Measurements from ENCODE around the gene DENND1C.
"Not testable (repeated sequence)": the region's sequence is repeated elsewhere in the genome, so short reads cannot be mapped to it uniquely, and the experiment has no call there.

Gene DENND1C

GRCh38 chr19:6508028-6508771 lies 26.6 kb upstream of the DENND1C start:
- not testable (repeated sequence) for DNase-seq

- DNase-seq: no peak
These were observed 22.0 kb upstream of the DENND1C start for GRCh38 chr19:6503407-6504201.

GRCh38 chr19:6501740-6502648 lies 20.4 kb upstream of the DENND1C start, which contains the start of gene TUBB4A:
Gene TUBB4A, minus strand, starts transcription at chr19:6502309. Its CDS starts 97 bp downstream, at chr19:6502212.
- no peak for DNase-seq

- DNase-seq: no peak
These were observed 19.5 kb upstream of the DENND1C start for GRCh38 chr19:6500837-6501739.

- no peak for DNase-seq
These were observed 17.6 kb upstream of the DENND1C start for GRCh38 chr19:6499052-6499790.

GRCh38 chr19:6498294-6499036 lies 16.9 kb upstream of the DENND1C start:
- no peak for DNase-seq

- DNase-seq: no peak
These were observed 14.4 kb upstream of the DENND1C start for GRCh38 chr19:6495947-6496346.

GRCh38 chr19:6494438-6495036 lies 12.9 kb upstream of the DENND1C start:
- no peak for DNase-seq

GRCh38 chr19:6491802-6492592 lies 10.4 kb upstream of the DENND1C start:
- no peak for DNase-seq

GRCh38 chr19:6490134-6490533 lies 8.5 kb upstream of the DENND1C start:
- no peak for DNase-seq

GRCh38 chr19:6489278-6490061 lies 7.9 kb upstream of the DENND1C start:
- DNase-seq: no peak

- no peak for DNase-seq
These were observed 3.2 kb upstream of the DENND1C start for GRCh38 chr19:6484831-6485230.

GRCh38 chr19:6484230-6484629 lies 2.6 kb upstream of the DENND1C start:
- DNase-seq: no peak

- DNase-seq: no peak
These were observed 1.6 kb upstream of the DENND1C start for GRCh38 chr19:6483235-6483634.

- DNase-seq: no peak
These were observed 728 bp upstream of the DENND1C start for GRCh38 chr19:6482343-6482686.

GRCh38 chr19:6480848-6481415 lies 655 bp downstream of the DENND1C start:
- no peak for DNase-seq

- DNase-seq: no peak
These were observed 1.7 kb downstream of the DENND1C start for GRCh38 chr19:6479836-6480398.

- DNase-seq: no peak
These were observed 2.8 kb downstream of the DENND1C start for GRCh38 chr19:6478815-6479214.

Data from fibroblast of skin of right biceps (primary cell).